ENCODE data around the gene HYAL2. TPM values are rescaled to one million over a fixed set of nuclear protein-coding genes. Genes with fewer than 3 reads are reported as not detected.

The HYAL2 gene
- total and polyA plus RNA-seq, 8 donors: 67.2 to 171 (median 91.3) TPM

DNA sequence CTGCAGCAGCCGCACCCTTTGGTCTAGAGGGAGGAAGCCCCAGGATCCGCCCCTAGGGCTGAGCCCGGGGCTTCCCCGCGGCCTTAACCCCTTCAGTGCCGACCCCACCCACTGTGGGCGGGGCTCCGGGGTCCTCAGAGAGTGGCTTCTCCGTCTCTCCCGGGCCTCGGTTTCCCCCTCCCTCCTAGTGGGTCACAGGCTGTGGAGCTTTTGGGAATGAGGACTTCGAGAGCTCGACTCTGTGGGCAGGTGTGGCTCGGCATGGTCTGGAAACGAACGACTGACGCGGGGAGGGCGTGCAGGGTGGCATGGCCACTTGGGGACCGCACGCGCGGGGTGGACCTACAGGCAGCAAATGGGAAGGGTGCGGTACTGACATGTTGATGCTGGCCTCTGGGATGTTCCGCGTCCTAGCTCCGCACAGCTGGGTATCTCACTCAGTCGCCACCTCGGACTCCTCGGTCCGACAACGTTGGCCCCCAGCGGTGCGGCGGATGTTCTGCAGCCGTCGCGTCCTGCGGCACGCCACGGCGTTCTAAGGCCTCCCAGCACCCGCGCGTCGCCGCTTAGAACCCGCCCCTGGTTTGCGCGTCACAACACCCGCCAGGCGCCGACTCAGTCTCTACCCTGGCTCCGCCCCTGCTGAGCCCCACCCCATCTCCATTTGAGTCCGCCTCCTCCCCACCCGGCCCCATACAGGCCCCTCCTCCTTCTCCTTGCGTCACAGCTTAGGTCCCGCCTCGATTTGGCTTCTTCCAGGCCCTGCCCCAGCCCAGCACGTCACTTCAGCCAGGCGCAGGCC lies 23.5 kb downstream of the HYAL2 start, which contains the start of the genes HYAL3 and NAA80:
Gene HYAL3 (minus strand): TSS at position 570 of the 802 bp plus-strand sequence. CDS start 3,803 bp downstream, outside the sequence.
Gene NAA80 (minus strand): TSS at position 570 of the 802 bp plus-strand sequence. CDS start 1,942 bp downstream, outside the sequence.
- intact Hi-C loops (cut with DNase I): no loop called here

DNA sequence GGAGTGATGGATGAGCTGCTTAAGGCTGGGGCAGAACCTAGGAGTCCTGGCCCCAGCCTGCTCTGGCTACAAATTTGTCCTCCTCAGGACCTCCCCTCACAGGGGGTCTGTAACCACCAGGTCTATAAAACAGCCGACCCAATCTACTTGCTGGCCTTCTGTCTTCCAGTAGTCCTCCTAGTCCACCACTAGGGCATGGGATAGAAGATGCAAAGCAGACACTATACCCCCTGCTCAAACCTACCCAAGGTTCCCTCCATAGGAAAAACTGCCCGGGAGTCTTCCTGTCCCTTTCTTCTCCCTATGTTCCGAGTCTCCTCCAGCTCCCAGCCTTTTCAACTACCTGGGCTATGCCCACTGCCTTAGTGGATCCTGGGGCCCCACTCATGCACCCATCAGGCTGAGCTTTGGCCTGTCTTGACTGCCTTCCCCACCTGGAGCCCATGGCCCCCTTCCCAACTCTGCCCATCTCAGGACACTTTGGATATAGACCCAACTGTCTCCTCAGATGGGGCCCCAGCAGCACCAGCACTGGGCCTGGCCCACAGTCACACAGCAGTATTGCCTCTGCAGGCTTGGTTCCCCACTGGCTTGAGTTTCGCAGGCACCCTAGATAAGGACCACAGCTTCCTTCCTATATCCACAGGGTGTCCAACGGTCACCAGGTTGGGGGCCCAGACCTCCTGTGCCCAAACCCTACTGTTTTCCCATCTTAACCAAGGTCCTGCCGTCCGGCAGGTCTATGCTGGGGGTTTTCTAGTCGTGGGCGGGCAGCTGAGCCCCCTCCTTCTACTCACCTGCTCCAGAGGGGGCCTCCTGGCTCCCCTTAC lies 24.4 kb downstream of the HYAL2 start:
- peak overlapping the region; percentile 63 to 68 for H3K4me3 ChIP-seq
- no peak for ATAC-seq
- no peak for DNase-seq
- H3K4me1 ChIP-seq: peaks cover 33 to 52% of the 10 kb centered on the region in 2 donors
- no peaks in the 10 kb centered on the region for H3K27me3 ChIP-seq
- H3K27ac ChIP-seq: peak overlapping the region; percentile 91 to 92
- peaks cover 0 to 5% of the 10 kb centered on the region in 2 donors for H3K36me3 ChIP-seq
- H3K9me3 ChIP-seq: no peaks in the 10 kb centered on the region
- intact Hi-C loops (cut with DNase I): no loop called here
- TF ChIP-seq, protein P1, sequence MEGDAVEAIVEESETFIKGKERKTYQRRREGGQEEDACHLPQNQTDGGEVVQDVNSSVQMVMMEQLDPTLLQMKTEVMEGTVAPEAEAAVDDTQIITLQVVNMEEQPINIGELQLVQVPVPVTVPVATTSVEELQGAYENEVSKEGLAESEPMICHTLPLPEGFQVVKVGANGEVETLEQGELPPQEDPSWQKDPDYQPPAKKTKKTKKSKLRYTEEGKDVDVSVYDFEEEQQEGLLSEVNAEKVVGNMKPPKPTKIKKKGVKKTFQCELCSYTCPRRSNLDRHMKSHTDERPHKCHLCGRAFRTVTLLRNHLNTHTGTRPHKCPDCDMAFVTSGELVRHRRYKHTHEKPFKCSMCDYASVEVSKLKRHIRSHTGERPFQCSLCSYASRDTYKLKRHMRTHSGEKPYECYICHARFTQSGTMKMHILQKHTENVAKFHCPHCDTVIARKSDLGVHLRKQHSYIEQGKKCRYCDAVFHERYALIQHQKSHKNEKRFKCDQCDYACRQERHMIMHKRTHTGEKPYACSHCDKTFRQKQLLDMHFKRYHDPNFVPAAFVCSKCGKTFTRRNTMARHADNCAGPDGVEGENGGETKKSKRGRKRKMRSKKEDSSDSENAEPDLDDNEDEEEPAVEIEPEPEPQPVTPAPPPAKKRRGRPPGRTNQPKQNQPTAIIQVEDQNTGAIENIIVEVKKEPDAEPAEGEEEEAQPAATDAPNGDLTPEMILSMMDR (IDR thresholded peaks at IDR 0.05): no peak

More for the DNA sequence above, 23.5 kb downstream of the HYAL2 start, which contains the start of the genes HYAL3 and NAA80:
- Histone ChIP-seq H3K27me3 (no peaks in the 10 kb centered on the region), H3K9me3 (no peaks in the 10 kb centered on the region), H3K4me1 (peaks cover 36 to 58% of the 10 kb centered on the region in 2 donors), H3K4me3 (peak within 1 kb of the TSS; percentile 63 to 68), H3K36me3 (peaks cover 0 to 5% of the 10 kb centered on the region in 2 donors), H3K27ac (peak within 1 kb of the TSS; percentile 92 to 95)
- DNase-seq: peak; percentile 99 to 100 (median 100)
- peak; percentile 88 for ATAC-seq
- TF ChIP-seq, protein P1 (IDR thresholded peaks at IDR 0.05): peak in 1 of 2 donors; percentile 62

DNA sequence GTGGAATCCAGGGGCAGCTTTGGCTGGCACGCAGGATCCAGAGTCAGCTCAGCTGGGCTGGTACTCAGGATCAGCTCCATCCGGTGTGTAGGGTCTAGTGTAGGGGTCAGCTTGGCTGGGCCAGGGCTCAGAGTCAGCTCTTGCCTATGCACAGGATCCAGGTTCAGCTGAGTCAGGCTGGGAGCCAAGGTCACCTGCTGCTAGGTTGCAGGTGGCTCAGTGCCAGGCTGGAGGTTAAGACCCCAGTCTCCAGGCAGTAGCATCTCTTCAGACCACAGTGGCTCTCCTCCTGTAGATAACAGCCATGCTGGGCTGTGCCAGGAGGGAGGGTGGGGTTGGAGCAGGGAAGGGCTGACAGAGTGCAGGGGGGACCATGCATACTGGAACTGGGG lies 25.2 kb downstream of the HYAL2 start:
- TF ChIP-seq, protein P1 (IDR thresholded peaks at IDR 0.05): no peak
- ATAC-seq: no peak
- H3K27ac ChIP-seq: peak overlapping the region in 1 of 2 donors; percentile 92

DNA sequence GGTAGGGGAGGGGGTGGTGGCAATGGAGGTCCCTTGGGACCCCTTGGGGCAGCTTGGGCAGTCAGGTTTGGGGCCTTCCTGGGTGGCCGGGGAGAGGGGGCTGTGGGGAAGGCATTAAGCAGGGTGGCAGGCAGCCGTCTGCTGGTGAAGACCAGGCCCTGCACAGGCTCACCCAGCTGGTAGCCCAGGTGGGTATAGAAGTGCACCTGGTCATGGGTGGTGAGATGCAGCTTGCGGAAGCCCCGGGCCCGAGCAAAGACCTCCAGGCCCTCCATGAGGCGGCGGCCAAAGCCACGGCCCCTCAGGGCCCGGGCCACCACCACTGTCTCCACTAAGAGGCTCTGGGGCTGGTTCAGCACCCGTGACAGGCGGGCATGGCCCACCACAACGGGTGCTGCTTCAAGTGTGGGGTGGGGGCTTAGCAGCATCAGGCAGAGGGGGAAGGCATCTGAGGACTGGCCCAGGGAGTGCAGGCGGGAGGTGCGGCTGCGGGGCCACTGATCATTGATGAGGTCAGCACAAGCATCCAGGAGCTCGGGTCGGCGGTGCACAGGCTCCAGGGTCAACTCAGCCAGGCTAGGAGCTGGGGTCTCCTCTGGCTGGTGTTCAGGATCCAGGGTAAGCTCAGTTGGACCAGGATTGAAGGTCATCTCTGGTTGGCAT lies 25.7 kb downstream of the HYAL2 start:
- ATAC-seq: no peak
- DNase-seq: no peak
- TF ChIP-seq, protein P1 (IDR thresholded peaks at IDR 0.05): no peak
- peaks cover 0 to 5% of the 10 kb centered on the region in 2 donors for H3K36me3 ChIP-seq
- H3K9me3 ChIP-seq: no peaks in the 10 kb centered on the region
- H3K4me1 ChIP-seq: peaks cover 34 to 49% of the 10 kb centered on the region in 2 donors
- H3K27me3 ChIP-seq: no peaks in the 10 kb centered on the region
- intact Hi-C loops (cut with DNase I): no loop called here
- no peak overlapping the region for H3K27ac ChIP-seq
- H3K4me3 ChIP-seq: no peak overlapping the region

More for the DNA sequence above, 25.2 kb downstream of the HYAL2 start:
- Histone ChIP-seq H3K27me3 (no peaks in the 10 kb centered on the region), H3K4me1 (peaks cover 39 to 54% of the 10 kb centered on the region in 2 donors), H3K9me3 (no peaks in the 10 kb centered on the region), H3K4me3 (no peak overlapping the region), H3K36me3 (peaks cover 0 to 5% of the 10 kb centered on the region in 2 donors)
- intact Hi-C loops (cut with DNase I): no loop called here
- no peak for DNase-seq

Measured in left lung (tissue), 10 donors.